HepG2 (cell line): ENCODE measurements around the gene HSDL1. TPM values are rescaled to one million over a fixed set of nuclear protein-coding genes. Genes with fewer than 3 reads are reported as not detected.
A peak's percentile ranks its signal among the peaks of the same experiment; 100 is the strongest.

ENCODE experiments used
- AHR ChIP-seq: IDR thresholded peaks from 2 replicates; pipeline ENCODE4 v1.6.1; 2018; ENCODE audit warnings: missing genetic modification reagents, missing compliant biosample characterization
- BRCA1 ChIP-seq: sonication (generic); formaldehyde crosslinking; IDR thresholded peaks from 2 replicates; pipeline ENCODE4 v1.4.0; 2020; ENCODE audit warnings: missing genetic modification reagents
- CBX2 ChIP-seq, 2 experiments: fragments of 200-600 bp in 1 of 2; sonication (generic); formaldehyde crosslinking in 1 of 2; IDR thresholded peaks; 2 replicates each; pipeline versions ENCODE4 v1.7.0 to v1.8.1; 2018 to 2022; ENCODE audit warnings: low read depth in 2 of 2, low read length in 1 of 2, mild to moderate bottlenecking in 1 of 2, missing genetic modification reagents in 1 of 2
- EEA1 ChIP-seq: sonication (generic); formaldehyde crosslinking; IDR thresholded peaks from 2 replicates; pipeline ENCODE4 v1.5.1; 2020; ENCODE audit warnings: mild to moderate bottlenecking, missing genetic modification reagents, borderline replicate concordance
- KLF6 ChIP-seq: IDR thresholded peaks from 2 replicates; pipeline ENCODE4 v1.8.0; 2016; ENCODE audit warnings: missing biosample characterization, missing genetic modification reagents
- LCORL ChIP-seq, 2 experiments: fragments of 450-650 bp in 1 of 2; sonication (generic) in 1 of 2; formaldehyde crosslinking in 1 of 2; IDR thresholded peaks; 2 replicates each; pipeline versions ENCODE4 v1.5.0 to v1.6.1; 2017 to 2020; ENCODE audit warnings: antibody characterized with exemption in 1 of 2, missing genetic modification reagents in 1 of 2
- MEIS2 ChIP-seq: sonication (generic); formaldehyde crosslinking; IDR thresholded peaks from 2 replicates; pipeline ENCODE4 v1.9.0; 2021; ENCODE audit warnings: mild to moderate bottlenecking, missing genetic modification reagents
- NONO ChIP-seq, 2 experiments: fragments of 450-650 bp in 1 of 2; sonication (generic) in 1 of 2; formaldehyde crosslinking in 1 of 2; IDR thresholded peaks in 1 of 2; conservative IDR thresholded peaks in 1 of 2; 2 replicates each; pipeline versions ENCODE4 v1.6.1 to v1.8.0; 2017 to 2022; ENCODE audit warnings: mild to moderate bottlenecking in 1 of 2, missing genetic modification reagents in 1 of 2, moderate library complexity in 1 of 2
- SIN3B ChIP-seq: fragments of 150-350 bp; IDR thresholded peaks from 2 replicates; pipeline ENCODE4 v1.6.1; 2014; ENCODE audit warnings: low read length
- ZIK1 ChIP-seq: sonication (generic); formaldehyde crosslinking; IDR thresholded peaks from 2 replicates; pipeline ENCODE4 v1.5.0; 2020; ENCODE audit warnings: mild to moderate bottlenecking, low read depth, missing genetic modification reagents, borderline replicate concordance
- ZNF317 ChIP-seq: sonication (generic); formaldehyde crosslinking; IDR thresholded peaks from 2 replicates; pipeline ENCODE4 v1.5.0; 2020; ENCODE audit warnings: mild to moderate bottlenecking, missing genetic modification reagents
- ZNF572 ChIP-seq: sonication (generic); formaldehyde crosslinking; IDR thresholded peaks from 2 replicates; pipeline ENCODE4 v1.5.1; 2020; ENCODE audit warnings: mild to moderate bottlenecking, missing genetic modification reagents
- polyA plus RNA-seq, 8 experiments: library from polyadenylated mRNA; depleted of rRNA in 3 of 8; stranded (reverse) in 7 of 8; unstranded in 1 of 8; fragments of >200 nt; fragmentation: Illumina TruSeq in 4 of 8; extraction: Trizol in 4 of 8; gene quantifications; 2 replicates each; pipeline versions ENCODE4 v1.2.1 to v1.2.3, GENCODE V29; 2011 to 2016; ENCODE audit warnings: low read depth in 4 of 8, missing spikeins in 1 of 8, mixed read lengths in 1 of 8; ENCODE audit not compliant: insufficient read depth in 1 of 8
- total RNA-seq, 5 experiments: library from RNA; depleted of rRNA; stranded (reverse); fragments of >200 nt; fragmentation: Illumina TruSeq; extraction: Trizol; gene quantifications; 2 replicates each; pipeline ENCODE4 v1.2.3, GENCODE V29; 2016; ENCODE audit warnings: low read depth in 1 of 5
- TF ChIP-seq, protein P1 (sequence below): IDR thresholded peaks from 2 replicates; pipeline ENCODE4 v1.4.0; 2020; ENCODE audit warnings: mild to moderate bottlenecking, missing genetic modification reagents
- TF ChIP-seq, protein P2 (sequence below): sonication (generic); formaldehyde crosslinking; IDR thresholded peaks from 2 replicates; pipeline ENCODE4 v1.5.0; 2020; ENCODE audit warnings: mild to moderate bottlenecking, missing genetic modification reagents, borderline replicate concordance
- TF ChIP-seq, protein P3 (sequence below): sonication (generic); formaldehyde crosslinking; IDR thresholded peaks from 2 replicates; pipeline ENCODE4 v1.5.0; 2020; ENCODE audit warnings: missing genetic modification reagents

The HSDL1 gene
- total and polyA plus RNA-seq, 2 of the 13 experiments (the other 11 are each of a cell fraction or from before 2014, with no cell fraction given): 49.2 to 49.7 TPM

DNA sequence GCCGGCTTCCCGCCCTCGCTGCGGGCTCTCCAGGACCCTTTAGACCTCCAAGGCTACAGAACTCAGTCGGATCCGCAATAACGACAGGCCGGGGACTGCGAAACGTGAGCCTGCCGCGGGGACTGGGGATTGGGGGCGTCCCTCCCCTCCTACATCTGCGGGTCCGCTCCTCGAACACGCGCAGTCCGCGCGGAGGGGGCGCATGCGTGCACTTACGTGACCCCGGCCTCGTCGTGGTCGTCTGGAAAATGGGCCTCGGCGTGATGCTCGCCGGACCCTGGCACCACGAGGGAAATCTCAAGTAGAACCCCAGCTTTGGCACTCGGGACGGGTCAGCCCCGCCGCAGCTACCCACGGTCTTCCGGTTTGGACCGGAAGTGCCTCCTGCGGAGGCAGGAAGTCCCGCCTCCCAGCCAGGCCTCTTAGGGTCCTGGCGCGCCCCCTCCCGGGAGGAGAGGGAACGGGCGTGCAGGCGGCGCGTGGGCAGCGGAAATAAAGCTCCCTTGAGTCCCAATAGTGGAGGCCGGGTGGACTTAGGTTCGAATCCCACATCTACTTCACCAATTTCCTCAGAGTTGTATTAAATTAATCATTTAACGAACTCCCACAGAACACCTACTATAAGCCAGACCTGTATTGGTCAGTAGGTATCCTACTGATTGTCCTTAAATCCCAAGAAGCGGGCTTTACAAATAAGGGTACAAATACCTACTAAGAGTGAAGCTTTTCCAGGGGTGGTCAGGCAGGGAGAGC is 41.9 kb upstream of the HSDL1 start, which contains the start of gene TAF1C (continued):
- no peak for TF ChIP-seq NONO (IDR thresholded peaks at IDR 0.05)
- peak; percentile 74; the same call in 1 of the 2 replicates for TF ChIP-seq NONO (CRISPR knock-in tag; conservative IDR thresholded peaks at IDR 0.05)
- peak; percentile 90 for TF ChIP-seq AHR (CRISPR knock-in tag)
- TF ChIP-seq SIN3B: peak; percentile 46; the same call in 1 of the 2 replicates
- TF ChIP-seq, protein P1, sequence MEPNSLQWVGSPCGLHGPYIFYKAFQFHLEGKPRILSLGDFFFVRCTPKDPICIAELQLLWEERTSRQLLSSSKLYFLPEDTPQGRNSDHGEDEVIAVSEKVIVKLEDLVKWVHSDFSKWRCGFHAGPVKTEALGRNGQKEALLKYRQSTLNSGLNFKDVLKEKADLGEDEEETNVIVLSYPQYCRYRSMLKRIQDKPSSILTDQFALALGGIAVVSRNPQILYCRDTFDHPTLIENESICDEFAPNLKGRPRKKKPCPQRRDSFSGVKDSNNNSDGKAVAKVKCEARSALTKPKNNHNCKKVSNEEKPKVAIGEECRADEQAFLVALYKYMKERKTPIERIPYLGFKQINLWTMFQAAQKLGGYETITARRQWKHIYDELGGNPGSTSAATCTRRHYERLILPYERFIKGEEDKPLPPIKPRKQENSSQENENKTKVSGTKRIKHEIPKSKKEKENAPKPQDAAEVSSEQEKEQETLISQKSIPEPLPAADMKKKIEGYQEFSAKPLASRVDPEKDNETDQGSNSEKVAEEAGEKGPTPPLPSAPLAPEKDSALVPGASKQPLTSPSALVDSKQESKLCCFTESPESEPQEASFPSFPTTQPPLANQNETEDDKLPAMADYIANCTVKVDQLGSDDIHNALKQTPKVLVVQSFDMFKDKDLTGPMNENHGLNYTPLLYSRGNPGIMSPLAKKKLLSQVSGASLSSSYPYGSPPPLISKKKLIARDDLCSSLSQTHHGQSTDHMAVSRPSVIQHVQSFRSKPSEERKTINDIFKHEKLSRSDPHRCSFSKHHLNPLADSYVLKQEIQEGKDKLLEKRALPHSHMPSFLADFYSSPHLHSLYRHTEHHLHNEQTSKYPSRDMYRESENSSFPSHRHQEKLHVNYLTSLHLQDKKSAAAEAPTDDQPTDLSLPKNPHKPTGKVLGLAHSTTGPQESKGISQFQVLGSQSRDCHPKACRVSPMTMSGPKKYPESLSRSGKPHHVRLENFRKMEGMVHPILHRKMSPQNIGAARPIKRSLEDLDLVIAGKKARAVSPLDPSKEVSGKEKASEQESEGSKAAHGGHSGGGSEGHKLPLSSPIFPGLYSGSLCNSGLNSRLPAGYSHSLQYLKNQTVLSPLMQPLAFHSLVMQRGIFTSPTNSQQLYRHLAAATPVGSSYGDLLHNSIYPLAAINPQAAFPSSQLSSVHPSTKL: peak; percentile 66
- TF ChIP-seq ZNF572 (CRISPR knock-in tag): peak; percentile 41; the same call in 1 of the 2 replicates
- peak; percentile 70; the same call in 1 of the 2 replicates for TF ChIP-seq ZNF317 (CRISPR knock-in tag)
- TF ChIP-seq MEIS2 (CRISPR knock-in tag): peak; percentile 61
- no peak for TF ChIP-seq CBX2 (IDR thresholded peaks at IDR 0.05; ENCODE audit: low read depth, low read length)
- peak; percentile 73; the same call in 1 of the 2 replicates for TF ChIP-seq CBX2 (CRISPR knock-in tag; IDR thresholded peaks at IDR 0.05; ENCODE audit: low read depth)
- TF ChIP-seq, protein P2, sequence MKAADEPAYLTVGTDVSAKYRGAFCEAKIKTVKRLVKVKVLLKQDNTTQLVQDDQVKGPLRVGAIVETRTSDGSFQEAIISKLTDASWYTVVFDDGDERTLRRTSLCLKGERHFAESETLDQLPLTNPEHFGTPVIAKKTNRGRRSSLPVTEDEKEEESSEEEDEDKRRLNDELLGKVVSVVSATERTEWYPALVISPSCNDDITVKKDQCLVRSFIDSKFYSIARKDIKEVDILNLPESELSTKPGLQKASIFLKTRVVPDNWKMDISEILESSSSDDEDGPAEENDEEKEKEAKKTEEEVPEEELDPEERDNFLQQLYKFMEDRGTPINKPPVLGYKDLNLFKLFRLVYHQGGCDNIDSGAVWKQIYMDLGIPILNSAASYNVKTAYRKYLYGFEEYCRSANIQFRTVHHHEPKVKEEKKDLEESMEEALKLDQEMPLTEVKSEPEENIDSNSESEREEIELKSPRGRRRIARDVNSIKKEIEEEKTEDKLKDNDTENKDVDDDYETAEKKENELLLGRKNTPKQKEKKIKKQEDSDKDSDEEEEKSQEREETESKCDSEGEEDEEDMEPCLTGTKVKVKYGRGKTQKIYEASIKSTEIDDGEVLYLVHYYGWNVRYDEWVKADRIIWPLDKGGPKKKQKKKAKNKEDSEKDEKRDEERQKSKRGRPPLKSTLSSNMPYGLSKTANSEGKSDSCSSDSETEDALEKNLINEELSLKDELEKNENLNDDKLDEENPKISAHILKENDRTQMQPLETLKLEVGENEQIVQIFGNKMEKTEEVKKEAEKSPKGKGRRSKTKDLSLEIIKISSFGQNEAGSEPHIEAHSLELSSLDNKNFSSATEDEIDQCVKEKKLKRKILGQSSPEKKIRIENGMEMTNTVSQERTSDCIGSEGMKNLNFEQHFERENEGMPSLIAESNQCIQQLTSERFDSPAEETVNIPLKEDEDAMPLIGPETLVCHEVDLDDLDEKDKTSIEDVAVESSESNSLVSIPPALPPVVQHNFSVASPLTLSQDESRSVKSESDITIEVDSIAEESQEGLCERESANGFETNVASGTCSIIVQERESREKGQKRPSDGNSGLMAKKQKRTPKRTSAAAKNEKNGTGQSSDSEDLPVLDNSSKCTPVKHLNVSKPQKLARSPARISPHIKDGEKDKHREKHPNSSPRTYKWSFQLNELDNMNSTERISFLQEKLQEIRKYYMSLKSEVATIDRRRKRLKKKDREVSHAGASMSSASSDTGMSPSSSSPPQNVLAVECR (CRISPR knock-in tag): peak; percentile 96
- TF ChIP-seq, protein P3, sequence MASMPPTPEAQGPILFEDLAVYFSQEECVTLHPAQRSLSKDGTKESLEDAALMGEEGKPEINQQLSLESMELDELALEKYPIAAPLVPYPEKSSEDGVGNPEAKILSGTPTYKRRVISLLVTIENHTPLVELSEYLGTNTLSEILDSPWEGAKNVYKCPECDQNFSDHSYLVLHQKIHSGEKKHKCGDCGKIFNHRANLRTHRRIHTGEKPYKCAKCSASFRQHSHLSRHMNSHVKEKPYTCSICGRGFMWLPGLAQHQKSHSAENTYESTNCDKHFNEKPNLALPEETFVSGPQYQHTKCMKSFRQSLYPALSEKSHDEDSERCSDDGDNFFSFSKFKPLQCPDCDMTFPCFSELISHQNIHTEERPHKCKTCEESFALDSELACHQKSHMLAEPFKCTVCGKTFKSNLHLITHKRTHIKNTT (CRISPR knock-in tag): 0 out of 2 replicates have a peak, but pooled peaks have one; percentile 77
- peak; percentile 82; the same call in 1 of the 2 replicates for TF ChIP-seq ZIK1 (CRISPR knock-in tag)
- peak; percentile 62 for TF ChIP-seq BRCA1
- no peak for TF ChIP-seq LCORL (IDR thresholded peaks at IDR 0.05)
- TF ChIP-seq LCORL (CRISPR knock-in tag; IDR thresholded peaks at IDR 0.05): peak; percentile 72
- TF ChIP-seq KLF6 (CRISPR knock-in tag): peak; percentile 52; the same call in 1 of the 2 replicates
- no peak for TF ChIP-seq EEA1 (CRISPR knock-in tag)
